Mesendoderm (in vitro differentiated cells): ENCODE measurements around the gene TMEM217.

Experiments
- DNase-seq: peaks from one replicate; pipeline ENCODE4 v3.0.0; 2013
- H2AK5ac ChIP-seq: 2 replicates; pipeline ENCODE4 v1.6.1; 2013; ENCODE audit warnings: low read length, inconsistent platforms
- H2BK120ac ChIP-seq: 2 replicates; pipeline ENCODE4 v1.6.1; 2013; ENCODE audit warnings: low read depth, mild to moderate bottlenecking, low read length, moderate library complexity, mixed read lengths
- H2BK15ac ChIP-seq: replicated peaks from 2 replicates; pipeline ENCODE4 v1.6.1; 2013; ENCODE audit warnings: low read depth, mild to moderate bottlenecking, moderate library complexity
- H2BK5ac ChIP-seq: 2 replicates; pipeline ENCODE4 v1.6.1; 2013; ENCODE audit warnings: low read length, inconsistent platforms
- H3K18ac ChIP-seq: 2 replicates; pipeline ENCODE4 v1.6.1; 2013; ENCODE audit warnings: mild to moderate bottlenecking, low read length, mixed read lengths
- H3K23ac ChIP-seq: one replicate; pipeline ENCODE4 v1.6.1; 2013; ENCODE audit warnings: low read length
- H3K27ac ChIP-seq: 2 replicates; pipeline ENCODE4 v1.5.1; 2013; ENCODE audit warnings: low read depth, mild to moderate bottlenecking, inconsistent platforms, low read length, moderate library complexity
- H3K27me3 ChIP-seq: 2 replicates; pipeline ENCODE4 v1.6.1; 2013; ENCODE audit warnings: low read length, control low read depth, mild to moderate bottlenecking, inconsistent platforms; ENCODE audit not compliant: insufficient read depth, poor library complexity
- H3K36me3 ChIP-seq: 2 replicates; pipeline ENCODE4 v1.6.1; 2013; ENCODE audit warnings: low read length, inconsistent platforms; ENCODE audit not compliant: control insufficient read depth, insufficient read depth
- H3K4ac ChIP-seq: one replicate; pipeline ENCODE4 v1.6.1; 2013; ENCODE audit warnings: low read depth, mild to moderate bottlenecking, low read length, moderate library complexity
- H3K4me1 ChIP-seq: 2 replicates; pipeline ENCODE4 v1.6.1; 2013; ENCODE audit warnings: low read depth, low read length, inconsistent platforms; ENCODE audit not compliant: control insufficient read depth
- H3K4me2 ChIP-seq: 2 replicates; pipeline ENCODE4 v1.6.1; 2013; ENCODE audit warnings: low read length
- H3K4me3 ChIP-seq: 2 replicates; pipeline ENCODE4 v1.5.1; 2013; ENCODE audit warnings: mild to moderate bottlenecking, low read length
- H3K56ac ChIP-seq: one replicate; pipeline ENCODE4 v1.6.1; 2013; ENCODE audit warnings: low read length
- H3K79me1 ChIP-seq: 2 replicates; pipeline ENCODE4 v1.6.1; 2013; ENCODE audit warnings: low read length, inconsistent platforms
- H3K79me2 ChIP-seq: 2 replicates; pipeline ENCODE4 v1.6.1; 2013; ENCODE audit warnings: mild to moderate bottlenecking, low read length; ENCODE audit not compliant: control insufficient read depth, insufficient read depth
- H3K9ac ChIP-seq: 2 replicates; pipeline ENCODE4 v1.6.1; 2013; ENCODE audit warnings: low read length, inconsistent platforms
- H4K5ac ChIP-seq: one replicate; pipeline ENCODE4 v1.6.1; 2013; ENCODE audit warnings: low read length
- H4K8ac ChIP-seq: one replicate; pipeline ENCODE4 v1.6.1; 2013; ENCODE audit warnings: low read depth, mild to moderate bottlenecking, control low read depth, low read length, moderate library complexity
- WGBS: extraction: QIAGEN DNeasy Blood & Tissue Kit; methylation state at CpG from one replicate; pipeline ENCODE4 v1.1.7; 2013; ENCODE audit warnings: low lambda C conversion rate, missing lambda C conversion rate; ENCODE audit not compliant: insufficient coverage; ENCODE audit errors: extremely low coverage; 5-methylcytosine and 5-hydroxymethylcytosine counted together

Gene TMEM217

GRCh38 chr6:37236921-37237320 is 21.0 kb downstream of the TMEM217 start:
- no peak overlapping the region for H2AK5ac ChIP-seq
- H3K18ac ChIP-seq: no peak overlapping the region
- H3K27me3 ChIP-seq: no peaks in the 10 kb centered on the region
- peak; percentile 24 for DNase-seq
- no peak overlapping the region for H3K9ac ChIP-seq
- H4K8ac ChIP-seq: no peak overlapping the region
- no peak overlapping the region for H2BK15ac ChIP-seq
- no peak overlapping the region for H2BK120ac ChIP-seq
- no peak overlapping the region for H3K56ac ChIP-seq
- H3K79me1 ChIP-seq: no peaks in the 10 kb centered on the region
- no peaks in the 10 kb centered on the region for H3K36me3 ChIP-seq
- H3K4me2 ChIP-seq: no peak overlapping the region
- H3K4me1 ChIP-seq: no peaks in the 10 kb centered on the region
- H2BK5ac ChIP-seq: no peak overlapping the region
- H3K4ac ChIP-seq: no peak overlapping the region
- WGBS: no CpG with 5 or more reads among the region's 2 CpGs
- H3K4me3 ChIP-seq: no peak overlapping the region
- no peaks in the 10 kb centered on the region for H3K79me2 ChIP-seq
- H3K27ac ChIP-seq: no peak overlapping the region
- no peak overlapping the region for H3K23ac ChIP-seq
- H4K5ac ChIP-seq: no peak overlapping the region

DNA sequence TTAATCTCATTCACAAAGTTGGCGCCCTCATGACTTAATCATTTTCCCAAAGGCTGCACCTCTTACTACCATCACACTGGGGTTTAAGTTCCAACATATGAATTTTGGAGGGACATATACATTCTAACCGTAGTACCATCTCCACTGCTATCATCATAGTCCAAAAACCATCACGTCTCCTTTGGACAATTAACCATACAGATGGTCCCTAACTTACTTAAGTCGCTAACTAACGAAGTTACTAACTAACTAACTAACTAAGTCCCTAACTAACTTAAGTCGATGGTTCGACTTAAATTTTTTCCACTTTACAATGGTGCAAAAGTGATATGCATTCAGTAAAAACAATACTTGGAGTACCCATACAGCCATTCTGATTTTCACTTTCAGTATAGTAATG is 24.4 kb downstream of the TMEM217 start:
- H2BK5ac ChIP-seq: no peak overlapping the region
- no peak overlapping the region for H2BK15ac ChIP-seq
- H3K18ac ChIP-seq: no peak overlapping the region
- no peak overlapping the region for H2AK5ac ChIP-seq
- H3K4me2 ChIP-seq: no peak overlapping the region
- no peak overlapping the region for H3K9ac ChIP-seq
- no peak overlapping the region for H4K5ac ChIP-seq
- H3K27me3 ChIP-seq: no peaks in the 10 kb centered on the region
- no peaks in the 10 kb centered on the region for H3K36me3 ChIP-seq
- no peak overlapping the region for H4K8ac ChIP-seq
- H3K79me2 ChIP-seq: no peaks in the 10 kb centered on the region
- no peak overlapping the region for H3K23ac ChIP-seq
- no peaks in the 10 kb centered on the region for H3K4me1 ChIP-seq
- DNase-seq: no peak
- no peak overlapping the region for H3K4ac ChIP-seq
- no peak overlapping the region for H3K27ac ChIP-seq
- WGBS: no CpG with 5 or more reads among the region's 7 CpGs
- H3K4me3 ChIP-seq: no peak overlapping the region
- H2BK120ac ChIP-seq: no peak overlapping the region
- no peaks in the 10 kb centered on the region for H3K79me1 ChIP-seq
- H3K56ac ChIP-seq: no peak overlapping the region

GRCh38 chr6:37232430-37233017 is 25.4 kb downstream of the TMEM217 start:
- Histone ChIP-seq H3K79me1 (no peaks in the 10 kb centered on the region), H3K23ac (no peak overlapping the region), H2BK120ac (no peak overlapping the region), H3K4me2 (no peak overlapping the region), H2AK5ac (no peak overlapping the region), H3K36me3 (no peaks in the 10 kb centered on the region), H3K4me1 (no peaks in the 10 kb centered on the region), H4K8ac (no peak overlapping the region), H3K27ac (no peak overlapping the region), H3K18ac (no peak overlapping the region), H3K27me3 (no peaks in the 10 kb centered on the region), H3K79me2 (no peaks in the 10 kb centered on the region), H3K4me3 (no peak overlapping the region), H2BK15ac (no peak overlapping the region), H4K5ac (no peak overlapping the region), H2BK5ac (no peak overlapping the region), H3K56ac (no peak overlapping the region), H3K4ac (no peak overlapping the region), H3K9ac (no peak overlapping the region)
- DNase-seq: no peak
- no CpG with 5 or more reads among the region's 5 CpGs for WGBS

GRCh38 chr6:37230104-37230503 is 27.8 kb downstream of the TMEM217 start:
- no peak for DNase-seq
- H2BK5ac ChIP-seq: no peak overlapping the region
- no peak overlapping the region for H3K56ac ChIP-seq
- H3K4me2 ChIP-seq: no peak overlapping the region
- no peaks in the 10 kb centered on the region for H3K79me1 ChIP-seq
- H3K18ac ChIP-seq: no peak overlapping the region
- H3K4me1 ChIP-seq: no peaks in the 10 kb centered on the region
- no peaks in the 10 kb centered on the region for H3K27me3 ChIP-seq
- no peak overlapping the region for H2AK5ac ChIP-seq
- H2BK15ac ChIP-seq: no peak overlapping the region
- H2BK120ac ChIP-seq: no peak overlapping the region
- no peak overlapping the region for H3K4me3 ChIP-seq
- no peak overlapping the region for H3K27ac ChIP-seq
- no peak overlapping the region for H3K23ac ChIP-seq
- H3K4ac ChIP-seq: no peak overlapping the region
- H3K79me2 ChIP-seq: no peaks in the 10 kb centered on the region
- no CpG with 5 or more reads among the region's 6 CpGs for WGBS
- no peaks in the 10 kb centered on the region for H3K36me3 ChIP-seq
- no peak overlapping the region for H4K5ac ChIP-seq
- no peak overlapping the region for H4K8ac ChIP-seq
- H3K9ac ChIP-seq: no peak overlapping the region

DNA sequence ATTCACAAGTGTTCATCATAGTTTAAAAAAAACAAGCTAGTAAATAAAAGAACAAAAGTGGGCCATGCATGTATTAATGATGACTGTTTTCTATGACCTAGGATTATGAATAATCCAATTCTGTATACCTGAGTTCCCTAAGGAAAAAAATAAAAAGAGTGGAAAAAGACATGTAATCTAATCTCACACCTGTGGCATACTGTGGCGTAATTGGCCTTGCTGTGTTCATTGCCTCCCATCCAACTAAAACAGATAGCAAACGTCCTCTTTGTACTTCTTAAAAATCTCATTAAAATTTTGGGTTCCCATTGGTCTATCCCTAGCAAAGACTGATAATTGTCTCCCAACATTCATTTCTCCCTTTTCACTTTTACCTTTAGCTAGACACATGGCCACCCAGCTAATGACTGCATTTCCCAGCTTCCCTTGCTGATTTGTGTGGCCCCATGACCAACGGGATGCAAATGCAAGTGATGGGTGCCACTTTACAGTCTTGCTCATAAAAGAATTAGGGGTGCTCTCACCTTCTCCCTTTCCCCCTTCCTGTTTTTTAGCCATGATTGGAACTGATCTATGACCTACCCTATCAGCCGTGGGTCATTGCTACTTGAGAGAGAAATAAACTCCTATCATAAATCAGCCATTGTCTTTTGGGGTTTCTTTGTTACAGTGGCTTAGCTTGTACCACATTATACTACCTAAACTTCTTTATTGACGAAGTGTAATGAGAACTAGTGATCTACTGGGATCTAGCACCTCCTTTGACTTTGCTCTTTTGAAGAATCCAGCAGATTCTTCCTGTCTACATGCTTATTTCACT is 32.4 kb downstream of the TMEM217 start:
- H3K79me1 ChIP-seq: no peaks in the 10 kb centered on the region
- no peak overlapping the region for H2BK5ac ChIP-seq
- H3K4me3 ChIP-seq: no peak overlapping the region
- no peak overlapping the region for H3K4ac ChIP-seq
- H4K8ac ChIP-seq: peak overlapping the region; percentile 65
- H3K27ac ChIP-seq: no peak overlapping the region
- no peaks in the 10 kb centered on the region for H3K36me3 ChIP-seq
- H3K4me1 ChIP-seq: no peaks in the 10 kb centered on the region
- no peak overlapping the region for H3K23ac ChIP-seq
- H2BK120ac ChIP-seq: no peak overlapping the region
- H4K5ac ChIP-seq: no peak overlapping the region
- no CpG with 5 or more reads among the region's 5 CpGs for WGBS
- H3K56ac ChIP-seq: no peak overlapping the region
- DNase-seq: no peak
- H2BK15ac ChIP-seq: no peak overlapping the region
- H3K27me3 ChIP-seq: no peaks in the 10 kb centered on the region
- H3K79me2 ChIP-seq: no peaks in the 10 kb centered on the region
- no peak overlapping the region for H3K18ac ChIP-seq
- H3K4me2 ChIP-seq: no peak overlapping the region
- H3K9ac ChIP-seq: no peak overlapping the region
- H2AK5ac ChIP-seq: no peak overlapping the region

DNA sequence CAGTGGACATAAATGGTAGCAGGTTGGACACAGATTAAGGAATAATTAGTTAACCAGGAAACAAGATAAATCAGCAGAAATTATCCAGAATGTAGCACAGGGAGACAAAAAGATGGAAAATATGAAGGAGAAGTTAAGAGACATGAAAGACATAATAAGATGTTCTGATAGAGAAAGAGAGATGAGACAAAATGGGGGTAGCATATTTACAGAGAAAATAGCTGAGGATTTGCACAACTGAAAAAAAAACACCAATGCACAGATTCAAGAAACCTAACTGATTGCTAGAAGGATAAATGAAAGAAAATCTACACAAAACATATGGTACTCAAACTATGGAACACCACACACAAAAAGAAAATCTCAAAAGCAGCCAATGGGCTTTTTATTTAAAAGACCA is 35.0 kb downstream of the TMEM217 start:
- Histone ChIP-seq H4K8ac (no peak overlapping the region), H2AK5ac (no peak overlapping the region), H3K4me3 (no peak overlapping the region), H3K9ac (no peak overlapping the region), H2BK5ac (no peak overlapping the region), H3K27me3 (no peaks in the 10 kb centered on the region), H3K79me2 (no peaks in the 10 kb centered on the region), H3K56ac (no peak overlapping the region), H3K23ac (no peak overlapping the region), H3K79me1 (no peaks in the 10 kb centered on the region), H2BK120ac (no peak overlapping the region), H3K4me2 (no peak overlapping the region), H3K4ac (no peak overlapping the region), H3K18ac (no peak overlapping the region), H3K4me1 (no peaks in the 10 kb centered on the region), H3K36me3 (no peaks in the 10 kb centered on the region), H2BK15ac (no peak overlapping the region), H3K27ac (no peak overlapping the region), H4K5ac (no peak overlapping the region)
- no peak for DNase-seq
